GM23248 (cell line): ENCODE results near the gene MAP2K5. TPM values are rescaled to one million over a fixed set of nuclear protein-coding genes. Genes with fewer than 3 reads are reported as not detected.

Source experiments
- DNase-seq: peaks from one replicate; pipeline ENCODE4 v3.0.0-alpha.2; 2015
- H2AFZ ChIP-seq: fragments of 200-600 bp; sonication (generic); 2 replicates; pipeline ENCODE4 v1.6.1; 2016; ENCODE audit warnings: antibody characterized with exemption
- H3F3A ChIP-seq: fragments of 200-600 bp; sonication (generic); 2 replicates; pipeline ENCODE4 v1.6.1; 2016; ENCODE audit warnings: mild to moderate bottlenecking, antibody characterized with exemption, mixed run types; ENCODE audit not compliant: insufficient read depth
- H3K27ac ChIP-seq: fragments of 200-600 bp; sonication (generic); 2 replicates; pipeline ENCODE4 v1.5.1; 2016; ENCODE audit warnings: mild to moderate bottlenecking
- H3K27me3 ChIP-seq: fragments of 200-600 bp; sonication (generic); replicated peaks from 2 replicates; pipeline ENCODE4 v1.6.1; 2016; ENCODE audit warnings: mild to moderate bottlenecking; ENCODE audit not compliant: insufficient read depth
- H3K36me3 ChIP-seq: fragments of 200-600 bp; sonication (generic); 2 replicates; pipeline ENCODE4 v1.6.1; 2016; ENCODE audit warnings: low read depth, mild to moderate bottlenecking
- H3K4me1 ChIP-seq: fragments of 200-600 bp; sonication (generic); 2 replicates; pipeline ENCODE4 v1.6.1; 2016; ENCODE audit warnings: mild to moderate bottlenecking; ENCODE audit not compliant: insufficient read depth
- H3K4me2 ChIP-seq: fragments of 200-600 bp; sonication (generic); one replicate; pipeline ENCODE4 v1.6.1; 2016; ENCODE audit warnings: mild to moderate bottlenecking; ENCODE audit not compliant: unreplicated experiment
- H3K4me3 ChIP-seq: fragments of 200-600 bp; sonication (generic); 2 replicates; pipeline ENCODE4 v1.5.1; 2016; ENCODE audit warnings: mild to moderate bottlenecking
- H3K79me2 ChIP-seq: fragments of 200-600 bp; sonication (generic); 2 replicates; pipeline ENCODE4 v1.6.1; 2016; ENCODE audit warnings: mild to moderate bottlenecking; ENCODE audit not compliant: insufficient read depth
- H3K9ac ChIP-seq: fragments of 200-600 bp; sonication (generic); 2 replicates; pipeline ENCODE4 v1.6.1; 2016; ENCODE audit warnings: mild to moderate bottlenecking
- H3K9me2 ChIP-seq: fragments of 200-600 bp; sonication (generic); 2 replicates; pipeline ENCODE4 v1.6.1; 2016; ENCODE audit warnings: mixed run types, mild to moderate bottlenecking, moderate library complexity; ENCODE audit not compliant: insufficient read depth
- H3K9me3 ChIP-seq: fragments of 200-600 bp; sonication (generic); one replicate; pipeline ENCODE4 v1.6.1; 2017; ENCODE audit warnings: low read depth
- H4K20me1 ChIP-seq: fragments of 200-600 bp; sonication (generic); 2 replicates; pipeline ENCODE4 v1.6.0; 2016; ENCODE audit not compliant: insufficient read depth
- EZH2 ChIP-seq: fragments of 200-600 bp; sonication (generic); IDR thresholded peaks from 2 replicates; pipeline ENCODE4 v1.6.1; 2018; ENCODE audit warnings: antibody characterized with exemption, mild to moderate bottlenecking; ENCODE audit not compliant: insufficient read depth, poor library complexity, severe bottlenecking
- EZH2phosphoT487 ChIP-seq: fragments of 200-600 bp; sonication (generic); IDR thresholded peaks from 2 replicates; pipeline ENCODE4 v1.6.1; 2018; ENCODE audit warnings: antibody characterized with exemption, moderate library complexity, mild to moderate bottlenecking, low read depth; ENCODE audit not compliant: insufficient read depth
- WGBS, 2 experiments: methylation state at CpG; one replicate each; pipeline ENCODE4 v1.1.6; 2015 to 2017; ENCODE audit warnings: low lambda C conversion rate in 2 of 2, low coverage in 1 of 2; ENCODE audit errors: missing lambda C conversion rate in 2 of 2; 5-methylcytosine and 5-hydroxymethylcytosine counted together
- in situ Hi-C: fragments of 300-500 bp; cut with MboI; formaldehyde crosslinking; loops from 2 replicates; pipeline ENCODE4 v1.15.0; 2020
- polyA plus RNA-seq: library from polyadenylated mRNA; unstranded; fragments of >200 nt; fragmentation: Nextera tagmentation; extraction: Ambion mirVana; gene quantifications from 2 replicates; pipeline ENCODE4 v1.2.1, GENCODE V29; 2016
- total RNA-seq: library from RNA; depleted of rRNA; stranded (reverse); fragments of >200 nt; shearing (Covaris generic); gene quantifications from 2 replicates; pipeline ENCODE4 v1.2.3, GENCODE V29; 2014

The MAP2K5 gene
- total and polyA plus RNA-seq, 2 experiments from 2014 or later, result 2.8 to 15.0 TPM

DNA sequence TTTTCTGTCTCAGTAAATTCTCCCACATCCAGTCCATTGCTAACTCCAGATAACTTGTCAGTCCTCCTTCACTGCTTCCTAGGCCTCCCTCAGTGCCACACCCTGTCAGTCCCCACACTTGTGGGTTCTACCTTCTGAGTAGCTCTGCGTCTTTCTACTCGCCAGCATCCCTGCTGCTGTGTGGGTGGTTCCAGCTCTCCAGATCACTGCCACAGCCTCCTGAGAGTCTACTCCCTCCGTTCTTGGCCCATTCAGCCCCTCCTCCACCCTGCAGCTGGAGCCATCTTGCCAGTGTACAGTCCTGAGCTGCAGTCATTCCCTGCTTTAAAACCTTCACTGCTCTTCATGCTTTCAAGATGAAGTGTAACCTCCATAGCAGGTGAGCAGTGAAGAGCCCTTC is 45.3 kb downstream of the MAP2K5 start:
- H3K27ac ChIP-seq, result no peak overlapping the region
- in situ Hi-C loops, result no loop called here
- TF ChIP-seq EZH2phosphoT487 (no peak), EZH2 (no peak)
- H3K27me3 ChIP-seq, result no peaks in the 10 kb centered on the region
- WGBS, 2 experiments, result 71 to 74% methylated on average over 3 of the region's 3 CpGs
- no peak overlapping the region for H3K4me2 ChIP-seq
- H3K9me2 ChIP-seq, result no peaks in the 10 kb centered on the region
- no peaks in the 10 kb centered on the region for H3K9me3 ChIP-seq
- DNase-seq, result no peak
- no peaks in the 10 kb centered on the region for H3F3A ChIP-seq
- H2AFZ ChIP-seq, result no peak overlapping the region
- H3K36me3 ChIP-seq, result no peaks in the 10 kb centered on the region
- H4K20me1 ChIP-seq, result no peaks in the 10 kb centered on the region
- H3K4me3 ChIP-seq, result no peak overlapping the region
- H3K4me1 ChIP-seq, result no peaks in the 10 kb centered on the region
- no peak overlapping the region for H3K9ac ChIP-seq
- H3K79me2 ChIP-seq, result no peaks in the 10 kb centered on the region

DNA sequence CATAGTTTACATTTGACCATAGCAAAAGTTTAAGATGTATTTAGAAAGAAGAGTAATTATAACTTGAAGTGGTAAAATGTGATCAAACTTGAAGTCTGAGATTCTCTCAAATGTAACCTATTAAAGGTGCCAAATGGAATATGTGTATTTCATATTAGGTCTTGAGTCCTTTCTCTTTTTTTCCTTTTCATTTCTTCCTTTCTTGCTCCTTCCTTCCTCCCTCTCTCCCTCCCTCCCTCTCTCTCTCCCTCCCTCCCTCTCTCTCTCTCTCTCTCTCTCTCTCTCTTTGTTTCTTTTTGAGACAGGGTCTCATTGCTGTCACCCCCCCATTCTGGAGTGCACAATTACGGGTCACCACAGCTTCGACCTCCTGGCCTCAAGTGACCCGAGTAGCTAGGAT is 47.7 kb downstream of the MAP2K5 start:
- Histone ChIP-seq H4K20me1 (no peaks in the 10 kb centered on the region), H3K9me2 (no peaks in the 10 kb centered on the region), H3K27ac (no peak overlapping the region), H3K4me2 (no peak overlapping the region), H3K4me3 (no peak overlapping the region), H3K36me3 (no peaks in the 10 kb centered on the region), H3K9me3 (no peaks in the 10 kb centered on the region), H3K27me3 (no peaks in the 10 kb centered on the region), H3K4me1 (0 out of 2 replicates have a peak, but pooled peaks cover 3% of the 10 kb centered on the region), H3K9ac (no peak overlapping the region), H3F3A (no peaks in the 10 kb centered on the region), H3K79me2 (no peaks in the 10 kb centered on the region), H2AFZ (no peak overlapping the region)
- in situ Hi-C loops, result no loop called here
- DNase-seq, result no peak
- TF ChIP-seq EZH2 (no peak), EZH2phosphoT487 (no peak)
- 94 to 97% methylated on average over 3 of the region's 3 CpGs for WGBS, 2 experiments

GRCh38 chr15:67592245-67592644 is 49.7 kb downstream of the MAP2K5 start:
- Histone ChIP-seq H3K4me3 (no peak overlapping the region), H3K27me3 (no peaks in the 10 kb centered on the region), H3F3A (no peaks in the 10 kb centered on the region), H2AFZ (no peak overlapping the region), H3K9me2 (no peaks in the 10 kb centered on the region), H3K9ac (no peak overlapping the region), H3K9me3 (no peaks in the 10 kb centered on the region), H3K4me2 (no peak overlapping the region), H3K27ac (no peak overlapping the region), H3K4me1 (0 out of 2 replicates have a peak, but pooled peaks cover 3% of the 10 kb centered on the region), H3K36me3 (0 out of 2 replicates have a peak, but pooled peaks cover 2% of the 10 kb centered on the region), H3K79me2 (no peaks in the 10 kb centered on the region), H4K20me1 (no peaks in the 10 kb centered on the region)
- TF ChIP-seq EZH2 (no peak), EZH2phosphoT487 (no peak)
- in situ Hi-C loops, result no loop called here
- DNase-seq, result no peak

- Histone ChIP-seq H3K27me3 (no peaks in the 10 kb centered on the region), H3F3A (no peaks in the 10 kb centered on the region), H3K9me3 (no peaks in the 10 kb centered on the region), H3K9me2 (no peaks in the 10 kb centered on the region), H2AFZ (no peak overlapping the region), H3K79me2 (no peaks in the 10 kb centered on the region), H3K9ac (no peak overlapping the region), H3K4me3 (no peak overlapping the region), H3K4me2 (no peak overlapping the region), H3K4me1 (0 out of 2 replicates have a peak, but pooled peaks cover 3% of the 10 kb centered on the region), H3K36me3 (0 out of 2 replicates have a peak, but pooled peaks cover 6% of the 10 kb centered on the region), H4K20me1 (no peaks in the 10 kb centered on the region), H3K27ac (no peak overlapping the region)
- WGBS, 2 experiments, result 91 to 92% methylated on average over 6 of the region's 6 CpGs
- in situ Hi-C loops, result no loop called here
- DNase-seq, result no peak
- TF ChIP-seq EZH2 (no peak), EZH2phosphoT487 (no peak)
Observed at GRCh38 chr15:67593562-67593961, 51.1 kb downstream of the MAP2K5 start.

GRCh38 chr15:67594770-67595169 is 52.3 kb downstream of the MAP2K5 start:
- DNase-seq, result no peak
- Histone ChIP-seq H3K36me3 (0 out of 2 replicates have a peak, but pooled peaks cover 6% of the 10 kb centered on the region), H2AFZ (no peak overlapping the region), H3K4me2 (no peak overlapping the region), H3K4me3 (no peak overlapping the region), H3K9ac (no peak overlapping the region), H3F3A (no peaks in the 10 kb centered on the region), H3K79me2 (no peaks in the 10 kb centered on the region), H3K4me1 (0 out of 2 replicates have a peak, but pooled peaks cover 3% of the 10 kb centered on the region), H3K27me3 (no peaks in the 10 kb centered on the region), H3K9me2 (no peaks in the 10 kb centered on the region), H3K9me3 (no peaks in the 10 kb centered on the region), H4K20me1 (no peaks in the 10 kb centered on the region), H3K27ac (no peak overlapping the region)
- TF ChIP-seq EZH2phosphoT487, result no peak
- TF ChIP-seq EZH2, result no peak
- in situ Hi-C loops, result no loop called here
